Renal pelvis (tissue), 4 donors: ENCODE results near the gene LTBR. TPM values are rescaled to one million over a fixed set of nuclear protein-coding genes. Genes with fewer than 3 reads are reported as not detected.
"Not testable (repeated sequence)": the region's sequence is repeated elsewhere in the genome, so short reads cannot be mapped to it uniquely, and the experiment has no call there.

Source experiments
- DNase-seq: peaks from one replicate; pipeline ENCODE4 v3.0.0-alpha.2; 2013
- polyA plus RNA-seq, 3 donors: library from polyadenylated mRNA; unstranded; fragments of 120-200 nt; gene quantifications; one replicate each; pipeline ENCODE4 v1.2.1, GENCODE V29; 2013; ENCODE audit not compliant: insufficient read length in 3 of 3

LTBR gene
- polyA plus RNA-seq, 3 donors, result 67.5 to 85.7 (median 75.1) TPM

- DNase-seq, result no peak
Observed at GRCh38 chr12:6343518-6343917, 40.4 kb upstream of the LTBR start.

- DNase-seq, result not testable (repeated sequence)
Observed at GRCh38 chr12:6344101-6344660, 39.8 kb upstream of the LTBR start.

- no peak for DNase-seq
Observed at GRCh38 chr12:6345319-6346091, 38.5 kb upstream of the LTBR start.

- no peak for DNase-seq
Observed at GRCh38 chr12:6346235-6346832, 37.6 kb upstream of the LTBR start.

- DNase-seq, result no peak
Observed at GRCh38 chr12:6346942-6347341, 37.0 kb upstream of the LTBR start.

- DNase-seq, result no peak
Observed at GRCh38 chr12:6347367-6348338, 36.3 kb upstream of the LTBR start.

GRCh38 chr12:6351622-6352021, 32.3 kb upstream of the LTBR start:
- DNase-seq, result no peak

- no peak for DNase-seq
Observed at GRCh38 chr12:6352193-6353173, 31.5 kb upstream of the LTBR start.

GRCh38 chr12:6354495-6355393, 29.2 kb upstream of the LTBR start:
- DNase-seq, result no peak

GRCh38 chr12:6355491-6356373, 28.2 kb upstream of the LTBR start:
- no peak for DNase-seq

GRCh38 chr12:6356374-6356820, 27.6 kb upstream of the LTBR start:
- DNase-seq, result no peak

- DNase-seq, result no peak
Observed at GRCh38 chr12:6358881-6359280, 25.1 kb upstream of the LTBR start.

- no peak for DNase-seq
Observed at GRCh38 chr12:6360080-6360571, 23.8 kb upstream of the LTBR start.

GRCh38 chr12:6360578-6361490, 23.1 kb upstream of the LTBR start:
- no peak for DNase-seq

- no peak for DNase-seq
Observed at GRCh38 chr12:6361834-6362233, 22.1 kb upstream of the LTBR start.

- DNase-seq, result no peak
Observed at GRCh38 chr12:6362403-6362802, 21.6 kb upstream of the LTBR start.

GRCh38 chr12:6363010-6363329, 21.0 kb upstream of the LTBR start:
- DNase-seq, result no peak
